Ovary (tissue), 3 donors: ENCODE measurements around the gene DOCK1.

Experiments used
- EP300 ChIP-seq: sonication (generic); formaldehyde crosslinking; IDR thresholded peaks from one replicate; pipeline ENCODE4 v1.6.1; 2017; ENCODE audit warnings: antibody characterized with exemption
- POLR2A ChIP-seq: fragments of 450-650 bp; IDR thresholded peaks from one replicate; pipeline ENCODE4 v1.6.1; 2017; ENCODE audit warnings: antibody characterized with exemption, mild to moderate bottlenecking, moderate library complexity
- TF ChIP-seq, protein P1 (sequence below), 3 donors: fragments of 450-650 bp in 2 of 3; fragments of 200-600 bp in 1 of 3; IDR thresholded peaks; one replicate each; pipeline versions ENCODE4 v1.5.1 to v1.8.0; 2016 to 2022; ENCODE audit warnings: antibody characterized with exemption in 3 of 3, mild to moderate bottlenecking in 1 of 3
- donor health status: DM: no; HTN: no; CAD: no.

DNA sequence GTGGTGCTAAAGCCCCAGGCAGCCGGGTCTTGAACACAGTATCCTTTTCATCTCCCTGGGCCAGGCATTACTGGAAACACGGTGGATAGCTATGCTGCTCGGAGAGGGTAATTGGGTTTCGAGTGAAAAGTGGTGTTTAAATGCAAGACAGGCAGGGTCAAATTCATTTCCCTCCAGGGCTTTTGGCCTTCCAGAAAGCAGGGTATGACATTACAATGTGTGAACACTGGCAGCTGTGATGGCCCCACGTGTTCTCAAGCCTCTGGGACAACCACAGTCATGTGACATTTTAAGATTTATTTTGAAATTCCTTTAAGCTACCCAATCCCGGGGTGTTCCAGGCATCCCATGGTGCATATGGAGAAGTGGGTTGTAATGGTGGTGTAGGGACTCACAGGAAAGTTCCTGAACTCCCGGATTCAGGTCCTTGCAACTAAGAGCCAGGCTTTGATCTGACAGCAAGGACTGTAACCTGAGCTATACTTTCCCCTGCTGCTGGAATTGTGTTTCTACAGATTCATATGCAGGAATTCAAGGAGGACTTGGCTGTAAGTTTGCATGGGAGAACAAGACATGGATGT, 244.4 kb downstream of the DOCK1 start:
- TF ChIP-seq, protein P1, sequence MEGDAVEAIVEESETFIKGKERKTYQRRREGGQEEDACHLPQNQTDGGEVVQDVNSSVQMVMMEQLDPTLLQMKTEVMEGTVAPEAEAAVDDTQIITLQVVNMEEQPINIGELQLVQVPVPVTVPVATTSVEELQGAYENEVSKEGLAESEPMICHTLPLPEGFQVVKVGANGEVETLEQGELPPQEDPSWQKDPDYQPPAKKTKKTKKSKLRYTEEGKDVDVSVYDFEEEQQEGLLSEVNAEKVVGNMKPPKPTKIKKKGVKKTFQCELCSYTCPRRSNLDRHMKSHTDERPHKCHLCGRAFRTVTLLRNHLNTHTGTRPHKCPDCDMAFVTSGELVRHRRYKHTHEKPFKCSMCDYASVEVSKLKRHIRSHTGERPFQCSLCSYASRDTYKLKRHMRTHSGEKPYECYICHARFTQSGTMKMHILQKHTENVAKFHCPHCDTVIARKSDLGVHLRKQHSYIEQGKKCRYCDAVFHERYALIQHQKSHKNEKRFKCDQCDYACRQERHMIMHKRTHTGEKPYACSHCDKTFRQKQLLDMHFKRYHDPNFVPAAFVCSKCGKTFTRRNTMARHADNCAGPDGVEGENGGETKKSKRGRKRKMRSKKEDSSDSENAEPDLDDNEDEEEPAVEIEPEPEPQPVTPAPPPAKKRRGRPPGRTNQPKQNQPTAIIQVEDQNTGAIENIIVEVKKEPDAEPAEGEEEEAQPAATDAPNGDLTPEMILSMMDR (IDR thresholded peaks at IDR 0.05): no peak
- no peak for TF ChIP-seq EP300
- no peak for TF ChIP-seq POLR2A
